ENCODE data around the gene HMBS.

Gene HMBS

DNA sequence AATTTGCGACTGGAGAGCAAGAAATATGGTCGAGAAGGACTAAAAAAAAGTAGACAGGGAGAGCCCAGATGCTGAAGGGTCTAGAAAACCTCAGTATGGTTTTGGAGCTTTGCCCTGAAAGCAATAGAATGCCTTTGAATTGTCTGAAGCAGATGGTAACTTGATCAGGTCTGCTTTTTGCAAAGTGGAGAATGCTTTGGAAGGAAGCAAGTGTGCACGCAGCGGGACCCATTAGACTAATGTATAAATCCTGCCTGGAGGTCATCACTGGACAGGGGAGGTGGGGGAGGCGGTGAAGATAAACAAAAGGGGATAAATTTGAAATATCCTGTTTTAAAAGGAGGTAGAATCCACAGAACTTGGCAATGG is 35.9 kb downstream of the HMBS start (continued):
- TF ChIP-seq, protein P1, sequence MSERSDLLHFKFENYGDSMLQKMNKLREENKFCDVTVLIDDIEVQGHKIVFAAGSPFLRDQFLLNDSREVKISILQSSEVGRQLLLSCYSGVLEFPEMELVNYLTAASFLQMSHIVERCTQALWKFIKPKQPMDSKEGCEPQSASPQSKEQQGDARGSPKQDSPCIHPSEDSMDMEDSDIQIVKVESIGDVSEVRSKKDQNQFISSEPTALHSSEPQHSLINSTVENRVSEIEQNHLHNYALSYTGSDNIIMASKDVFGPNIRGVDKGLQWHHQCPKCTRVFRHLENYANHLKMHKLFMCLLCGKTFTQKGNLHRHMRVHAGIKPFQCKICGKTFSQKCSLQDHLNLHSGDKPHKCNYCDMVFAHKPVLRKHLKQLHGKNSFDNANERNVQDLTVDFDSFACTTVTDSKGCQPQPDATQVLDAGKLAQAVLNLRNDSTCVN (tag by site-specific recombination; optimal IDR thresholded peaks at IDR 0.05): no peak
- TF ChIP-seq BCL11A (tag by site-specific recombination; IDR thresholded peaks at IDR 0.05; ENCODE audit: low read depth) (no peak; the same call in 1 of the 2 replicates), ZNF140 (tag by site-specific recombination; IDR thresholded peaks at IDR 0.05) (no peak), OVOL3 (tag by site-specific recombination; IDR thresholded peaks at IDR 0.05) (no peak), KLF9 (tag by site-specific recombination; IDR thresholded peaks at IDR 0.05; ENCODE audit: low read depth) (no peak), ZNF792 (tag by site-specific recombination; IDR thresholded peaks at IDR 0.05) (no peak), TCF7L2 (IDR thresholded peaks at IDR 0.05; ENCODE audit: borderline replicate concordance, low read depth, low read length) (no peak)
- TF ChIP-seq, protein P2, sequence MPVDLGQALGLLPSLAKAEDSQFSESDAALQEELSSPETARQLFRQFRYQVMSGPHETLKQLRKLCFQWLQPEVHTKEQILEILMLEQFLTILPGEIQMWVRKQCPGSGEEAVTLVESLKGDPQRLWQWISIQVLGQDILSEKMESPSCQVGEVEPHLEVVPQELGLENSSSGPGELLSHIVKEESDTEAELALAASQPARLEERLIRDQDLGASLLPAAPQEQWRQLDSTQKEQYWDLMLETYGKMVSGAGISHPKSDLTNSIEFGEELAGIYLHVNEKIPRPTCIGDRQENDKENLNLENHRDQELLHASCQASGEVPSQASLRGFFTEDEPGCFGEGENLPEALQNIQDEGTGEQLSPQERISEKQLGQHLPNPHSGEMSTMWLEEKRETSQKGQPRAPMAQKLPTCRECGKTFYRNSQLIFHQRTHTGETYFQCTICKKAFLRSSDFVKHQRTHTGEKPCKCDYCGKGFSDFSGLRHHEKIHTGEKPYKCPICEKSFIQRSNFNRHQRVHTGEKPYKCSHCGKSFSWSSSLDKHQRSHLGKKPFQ (tag by site-specific recombination; IDR thresholded peaks at IDR 0.05): peak; percentile 52; the same call in 1 of the 2 replicates
- TF ChIP-seq, protein P3, sequence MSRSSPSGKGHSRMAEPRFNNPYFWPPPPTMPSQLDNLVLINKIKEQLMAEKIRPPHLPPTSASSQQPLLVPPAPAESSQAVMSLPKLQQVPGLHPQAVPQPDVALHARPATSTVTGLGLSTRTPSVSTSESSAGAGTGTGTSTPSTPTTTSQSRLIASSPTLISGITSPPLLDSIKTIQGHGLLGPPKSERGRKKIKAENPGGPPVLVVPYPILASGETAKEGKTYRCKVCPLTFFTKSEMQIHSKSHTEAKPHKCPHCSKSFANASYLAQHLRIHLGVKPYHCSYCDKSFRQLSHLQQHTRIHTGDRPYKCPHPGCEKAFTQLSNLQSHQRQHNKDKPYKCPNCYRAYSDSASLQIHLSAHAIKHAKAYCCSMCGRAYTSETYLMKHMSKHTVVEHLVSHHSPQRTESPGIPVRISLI (tag by site-specific recombination; IDR thresholded peaks at IDR 0.05): no peak

DNA sequence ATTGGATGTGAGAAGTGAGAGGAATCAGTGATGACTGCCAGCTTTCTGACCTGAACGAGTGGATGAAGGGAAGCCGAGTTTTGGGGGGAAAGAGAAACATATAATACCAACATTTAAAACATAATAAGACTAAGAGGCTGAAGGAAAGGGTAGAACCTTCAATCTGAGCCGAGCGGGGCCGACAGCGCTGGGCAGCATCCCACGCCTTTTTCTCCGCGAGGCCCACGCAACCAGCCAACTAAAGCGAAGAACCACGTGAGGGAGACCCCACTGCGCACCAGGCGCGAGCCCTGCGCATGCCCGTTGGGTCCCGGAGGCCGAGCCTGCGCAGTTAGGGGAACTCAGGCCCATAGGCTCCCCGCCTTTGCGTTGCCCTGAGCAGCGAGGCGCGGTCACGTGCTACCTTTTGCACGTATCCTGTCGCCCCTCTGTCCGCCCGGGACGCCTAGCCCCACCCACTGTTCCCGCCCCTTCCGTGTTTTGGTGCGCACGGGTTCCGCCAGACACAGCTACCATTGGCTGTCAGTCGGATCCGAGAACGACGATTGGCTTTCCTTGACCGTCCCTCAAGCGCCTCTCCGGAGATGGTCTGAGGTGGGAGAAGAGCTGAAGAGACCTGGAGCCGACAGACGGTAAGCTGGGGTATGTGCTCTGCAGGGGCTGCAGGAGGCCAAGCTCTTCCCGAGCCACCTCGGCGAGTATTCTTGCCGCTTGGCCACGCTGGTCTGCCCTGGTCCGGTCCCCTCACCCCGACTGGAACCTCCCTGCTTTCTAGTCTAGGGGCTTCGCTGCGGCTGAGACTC is 36.5 kb downstream of the HMBS start, which contains the start of gene HINFP:
Gene HINFP (plus strand): TSS at position 573 of the 803 bp plus-strand sequence. CDS start 5,365 bp downstream, outside the sequence.
- H3K27ac ChIP-seq (ENCODE audit: extremely low read depth, low read depth, low read length): peak within 1 kb of the TSS; percentile 21; the same call in 1 of the 2 replicates
- no peaks in the 10 kb centered on the region for H3K9me3 ChIP-seq (ENCODE audit: control insufficient read depth, insufficient read depth, low read depth, low read length)
- POLR2A ChIA-PET: interaction anchor here (0.6 to 3.6 kb wide), 24 partner anchors 9 to 260 kb away, joined by 3 to 51 read pairs (median 5); partner anchors contain the start of genes C2CD2L, CBL, CENATAC and DPAGT1
- peaks cover 3 to 26% of the 10 kb centered on the region in 2 experiments; a peak in 2 of 3 replicates for H3K36me3 ChIP-seq (ENCODE audit: control insufficient read depth in 2 of 2, insufficient read depth in 1 of 2, low read length in 2 of 2)
- peaks cover 4% of the 10 kb centered on the region; the same call in 1 of the 2 replicates for H3K4me1 ChIP-seq (ENCODE audit: control insufficient read depth, insufficient read depth, low read length)
- CTCF ChIA-PET: interaction anchor here (0.6 to 3.2 kb wide), 7 partner anchors 13 to 434 kb away, joined by 3 to 18 read pairs (median 3); no protein-coding TSS in a partner anchor
- H3K4me3 ChIP-seq (ENCODE audit: low read depth, low read length): peak within 1 kb of the TSS; percentile 62
- TF ChIP-seq, protein P4, sequence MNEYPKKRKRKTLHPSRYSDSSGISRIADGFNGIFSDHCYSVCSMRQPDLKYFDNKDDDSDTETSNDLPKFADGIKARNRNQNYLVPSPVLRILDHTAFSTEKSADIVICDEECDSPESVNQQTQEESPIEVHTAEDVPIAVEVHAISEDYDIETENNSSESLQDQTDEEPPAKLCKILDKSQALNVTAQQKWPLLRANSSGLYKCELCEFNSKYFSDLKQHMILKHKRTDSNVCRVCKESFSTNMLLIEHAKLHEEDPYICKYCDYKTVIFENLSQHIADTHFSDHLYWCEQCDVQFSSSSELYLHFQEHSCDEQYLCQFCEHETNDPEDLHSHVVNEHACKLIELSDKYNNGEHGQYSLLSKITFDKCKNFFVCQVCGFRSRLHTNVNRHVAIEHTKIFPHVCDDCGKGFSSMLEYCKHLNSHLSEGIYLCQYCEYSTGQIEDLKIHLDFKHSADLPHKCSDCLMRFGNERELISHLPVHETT (tag by site-specific recombination; IDR thresholded peaks at IDR 0.05): peak; percentile 69; the same call in 1 of the 2 replicates
- TF ChIP-seq HOXC10 (CRISPR knock-in tag; IDR thresholded peaks at IDR 0.05): no peak
- 0 out of 2 replicates have a peak, but pooled peaks have one; percentile 70 for TF ChIP-seq ZNF24 (tag by site-specific recombination; IDR thresholded peaks at IDR 0.05)
- TF ChIP-seq ZNF221 (tag by site-specific recombination; IDR thresholded peaks at IDR 0.05; ENCODE audit: borderline replicate concordance): no peak
- TF ChIP-seq ZFP37 (tag by site-specific recombination; IDR thresholded peaks at IDR 0.05): peak; percentile 68; the same call in 1 of the 2 replicates
- TF ChIP-seq ZNF239 (tag by site-specific recombination; IDR thresholded peaks at IDR 0.05): no peak
- TF ChIP-seq ZFP69B (tag by site-specific recombination; IDR thresholded peaks at IDR 0.05): peak; percentile 58; the same call in 1 of the 2 replicates
- peak; percentile 85 for TF ChIP-seq SP3 (tag by site-specific recombination; IDR thresholded peaks at IDR 0.05)
- peak; percentile 44 for TF ChIP-seq ZNF335 (tag by site-specific recombination; conservative IDR thresholded peaks at IDR 0.05)
- no peak for TF ChIP-seq SETDB1 (IDR thresholded peaks at IDR 0.05; ENCODE audit: insufficient read length, low read length)
- no peak for TF ChIP-seq ZNF473 (tag by site-specific recombination; IDR thresholded peaks at IDR 0.05)
- TF ChIP-seq PRDM1 (tag by site-specific recombination; IDR thresholded peaks at IDR 0.05): peak; percentile 54; the same call in 1 of the 2 replicates
- TF ChIP-seq ZFHX2 (tag by site-specific recombination; conservative IDR thresholded peaks at IDR 0.05): peak; percentile 89
- peak; percentile 75 for TF ChIP-seq ZNF366 (tag by site-specific recombination; conservative IDR thresholded peaks at IDR 0.05)
- TF ChIP-seq KLF7 (tag by site-specific recombination; IDR thresholded peaks at IDR 0.05; ENCODE audit: borderline replicate concordance): peak; percentile 21; the same call in 1 of the 2 replicates
- TF ChIP-seq GLIS2 (tag by site-specific recombination; IDR thresholded peaks at IDR 0.05): peak; percentile 84
- 0 out of 2 replicates have a peak, but pooled peaks have one; percentile 18 for TF ChIP-seq ZNF660 (tag by site-specific recombination; IDR thresholded peaks at IDR 0.05)
- TF ChIP-seq EGR2 (tag by site-specific recombination; IDR thresholded peaks at IDR 0.05; ENCODE audit: low read depth): peak; percentile 84
- TF ChIP-seq KLF8 (tag by site-specific recombination; IDR thresholded peaks at IDR 0.05): no peak
- TF ChIP-seq, protein P5, sequence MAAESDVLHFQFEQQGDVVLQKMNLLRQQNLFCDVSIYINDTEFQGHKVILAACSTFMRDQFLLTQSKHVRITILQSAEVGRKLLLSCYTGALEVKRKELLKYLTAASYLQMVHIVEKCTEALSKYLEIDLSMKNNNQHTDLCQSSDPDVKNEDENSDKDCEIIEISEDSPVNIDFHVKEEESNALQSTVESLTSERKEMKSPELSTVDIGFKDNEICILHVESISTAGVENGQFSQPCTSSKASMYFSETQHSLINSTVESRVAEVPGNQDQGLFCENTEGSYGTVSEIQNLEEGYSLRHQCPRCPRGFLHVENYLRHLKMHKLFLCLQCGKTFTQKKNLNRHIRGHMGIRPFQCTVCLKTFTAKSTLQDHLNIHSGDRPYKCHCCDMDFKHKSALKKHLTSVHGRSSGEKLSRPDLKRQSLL (tag by site-specific recombination; IDR thresholded peaks at IDR 0.05): peak; percentile 36; the same call in 1 of the 2 replicates

Measured in HEK293 (cell line).